HEK293 (cell line): ENCODE measurements around the gene C16orf74.

ENCODE experiments used
- ZNF211 ChIP-seq: fragments of 450-650 bp; formaldehyde crosslinking; IDR thresholded peaks from 2 replicates; pipeline ENCODE4 v1.5.1; 2016; ENCODE audit warnings: low read depth, missing biosample characterization, missing genetic modification characterization
- ZNF302 ChIP-seq: fragments of 450-650 bp; formaldehyde crosslinking; IDR thresholded peaks from 2 replicates; pipeline ENCODE4 v1.5.1; 2016; ENCODE audit warnings: missing biosample characterization, missing genetic modification characterization, low read depth
- ZNF416 ChIP-seq: fragments of 450-650 bp; formaldehyde crosslinking; IDR thresholded peaks from 2 replicates; pipeline ENCODE4 v1.5.1; 2016; ENCODE audit warnings: missing biosample characterization, missing genetic modification characterization
- TF ChIP-seq, protein P1 (sequence below): fragments of 450-650 bp; formaldehyde crosslinking; IDR thresholded peaks from 2 replicates; pipeline ENCODE4 v1.5.1; 2016; ENCODE audit warnings: missing biosample characterization, missing genetic modification characterization

DNA sequence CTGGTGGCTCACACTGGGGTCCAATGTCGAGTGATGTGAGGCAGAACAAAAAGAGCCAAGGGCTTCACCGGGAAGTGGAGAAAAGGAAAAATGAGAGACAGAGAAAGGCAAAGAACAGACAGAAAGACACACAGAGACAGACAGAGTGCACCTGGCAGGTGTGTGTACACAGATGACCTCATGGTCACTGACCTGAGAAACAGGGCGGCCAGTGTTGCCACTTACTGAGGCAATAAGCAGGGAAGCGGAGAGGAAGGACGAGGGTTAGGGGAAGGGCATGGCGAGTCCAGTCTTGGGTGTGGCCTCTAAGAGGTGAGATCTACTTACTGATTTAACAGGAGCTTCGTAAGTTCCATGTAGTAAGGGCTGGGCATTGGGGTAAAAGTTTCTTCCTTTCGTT is 69.6 kb downstream of the C16orf74 start:
- no peak for TF ChIP-seq ZNF302 (tag by site-specific recombination)
- no peak for TF ChIP-seq ZNF416 (tag by site-specific recombination)
- TF ChIP-seq, protein P1, sequence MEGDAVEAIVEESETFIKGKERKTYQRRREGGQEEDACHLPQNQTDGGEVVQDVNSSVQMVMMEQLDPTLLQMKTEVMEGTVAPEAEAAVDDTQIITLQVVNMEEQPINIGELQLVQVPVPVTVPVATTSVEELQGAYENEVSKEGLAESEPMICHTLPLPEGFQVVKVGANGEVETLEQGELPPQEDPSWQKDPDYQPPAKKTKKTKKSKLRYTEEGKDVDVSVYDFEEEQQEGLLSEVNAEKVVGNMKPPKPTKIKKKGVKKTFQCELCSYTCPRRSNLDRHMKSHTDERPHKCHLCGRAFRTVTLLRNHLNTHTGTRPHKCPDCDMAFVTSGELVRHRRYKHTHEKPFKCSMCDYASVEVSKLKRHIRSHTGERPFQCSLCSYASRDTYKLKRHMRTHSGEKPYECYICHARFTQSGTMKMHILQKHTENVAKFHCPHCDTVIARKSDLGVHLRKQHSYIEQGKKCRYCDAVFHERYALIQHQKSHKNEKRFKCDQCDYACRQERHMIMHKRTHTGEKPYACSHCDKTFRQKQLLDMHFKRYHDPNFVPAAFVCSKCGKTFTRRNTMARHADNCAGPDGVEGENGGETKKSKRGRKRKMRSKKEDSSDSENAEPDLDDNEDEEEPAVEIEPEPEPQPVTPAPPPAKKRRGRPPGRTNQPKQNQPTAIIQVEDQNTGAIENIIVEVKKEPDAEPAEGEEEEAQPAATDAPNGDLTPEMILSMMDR, result no peak
- no peak for TF ChIP-seq ZNF211
